Ovary (tissue), 3 donors: ENCODE measurements around the gene RELA.

ENCODE experiments used
- CTCF ChIP-seq, 3 donors: fragments of 450-650 bp in 2 of 3; fragments of 200-600 bp in 1 of 3; IDR thresholded peaks; one replicate each; pipeline versions ENCODE4 v1.5.1 to v1.8.0; 2016 to 2022; ENCODE audit warnings: antibody characterized with exemption in 3 of 3, mild to moderate bottlenecking in 1 of 3
- POLR2A ChIP-seq: fragments of 450-650 bp; IDR thresholded peaks from one replicate; pipeline ENCODE4 v1.6.1; 2017; ENCODE audit warnings: antibody characterized with exemption, mild to moderate bottlenecking, moderate library complexity
- donor health status: DM: no; HTN: no; CAD: no.

GRCh38 chr11:65611028-65611757 is 51.5 kb downstream of the RELA start:
- no peak for TF ChIP-seq CTCF (IDR thresholded peaks at IDR 0.05)
- no peak for TF ChIP-seq POLR2A
